ENCODE results near the gene METAP1D. TPM values are rescaled to one million over a fixed set of nuclear protein-coding genes. Genes with fewer than 3 reads are reported as not detected.

The METAP1D gene
- polyA plus RNA-seq, 1 of the 3 experiments (the other 2 are of a cell fraction) = 10.3 TPM

- Histone ChIP-seq H4K20me1 (ENCODE audit: insufficient read depth) (no peaks in the 10 kb centered on the region), H3K36me3 (replicated peaks in 1 of 2; ENCODE audit: control insufficient read depth in 1 of 2, insufficient read depth in 2 of 2, low read length in 1 of 2) (peaks cover 29 to 36% of the 10 kb centered on the region in 2 experiments)
Observed at GRCh38 chr2:171966688-171967087, 33.1 kb upstream of the METAP1D start.

DNA sequence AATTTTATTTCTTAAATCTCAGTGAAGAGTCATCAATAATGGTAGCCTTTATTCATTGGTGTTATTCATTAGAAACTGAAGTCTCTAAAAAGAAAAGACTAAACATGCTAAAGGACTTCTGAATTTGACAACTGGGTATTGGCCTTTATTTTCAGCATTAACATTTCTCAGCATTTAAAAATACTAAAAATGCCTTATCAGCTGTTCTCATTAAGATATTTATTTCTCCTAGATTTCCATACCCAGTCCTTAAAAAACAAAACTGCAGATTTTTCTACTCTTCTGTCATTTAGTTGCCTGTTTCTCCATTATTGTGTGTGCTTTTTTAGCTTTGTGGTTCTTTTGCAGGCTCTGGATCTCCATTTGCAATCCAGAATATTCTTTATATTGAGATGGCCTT is 31.2 kb upstream of the METAP1D start:
- Histone ChIP-seq H3K79me2 (ENCODE audit: insufficient read depth) (no peaks in the 10 kb centered on the region; the same call in 1 of the 2 replicates), H3K36me3 (replicated peaks in 1 of 2; ENCODE audit: control insufficient read depth in 1 of 2, insufficient read depth in 2 of 2, low read length in 1 of 2) (peaks cover 25 to 36% of the 10 kb centered on the region in 2 experiments), H3K4me2 (no peak overlapping the region), H2AFZ (ENCODE audit: low read depth) (no peak overlapping the region), H3K4me1 (ENCODE audit: control insufficient read depth in 1 of 2, insufficient read depth in 2 of 2, low read depth in 1 of 2, low read length in 1 of 2) (no peaks in the 10 kb centered on the region; a peak in 1 of 4 replicates), H3K9ac (no peak overlapping the region), H3K9me3 (no peaks in the 10 kb centered on the region), H4K20me1 (ENCODE audit: insufficient read depth) (no peaks in the 10 kb centered on the region), H3F3A (replicated peaks; ENCODE audit: insufficient read depth) (peaks cover 14% of the 10 kb centered on the region), H3K4me3 (ENCODE audit: low read depth in 2 of 2, low read length in 1 of 2) (no peak overlapping the region), H3K27ac (ENCODE audit: low read depth in 2 of 2, low read length in 1 of 2) (no peak overlapping the region), H3K27me3 (ENCODE audit: insufficient read depth) (no peaks in the 10 kb centered on the region), H3K9me2 (no peaks in the 10 kb centered on the region)
- ChIA-PET CTCF (no interaction called here), POLR2A (no interaction called here)
- no peak for DNase-seq
- TF ChIP-seq CHD2 (IDR thresholded peaks at IDR 0.05; ENCODE audit: low read length, partially characterized antibody) (no peak), USF2 (IDR thresholded peaks at IDR 0.05; ENCODE audit: borderline replicate concordance, low read depth, low read length) (no peak), MXI1 (IDR thresholded peaks at IDR 0.05; ENCODE audit: low read depth, low read length) (no peak), FOSL2 (IDR thresholded peaks at IDR 0.05; ENCODE audit: borderline replicate concordance, low read depth) (no peak), NFIC (IDR thresholded peaks at IDR 0.05; ENCODE audit: borderline replicate concordance) (no peak), RFX5 (IDR thresholded peaks at IDR 0.05; ENCODE audit: low read length) (no peak), TEAD4 (IDR thresholded peaks at IDR 0.05; ENCODE audit: borderline replicate concordance, insufficient read depth) (no peak)
- TF ChIP-seq, protein P1, sequence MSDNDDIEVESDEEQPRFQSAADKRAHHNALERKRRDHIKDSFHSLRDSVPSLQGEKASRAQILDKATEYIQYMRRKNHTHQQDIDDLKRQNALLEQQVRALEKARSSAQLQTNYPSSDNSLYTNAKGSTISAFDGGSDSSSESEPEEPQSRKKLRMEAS (IDR thresholded peaks at IDR 0.05; ENCODE audit: low read depth) = no peak
- TF ChIP-seq, protein P2, sequence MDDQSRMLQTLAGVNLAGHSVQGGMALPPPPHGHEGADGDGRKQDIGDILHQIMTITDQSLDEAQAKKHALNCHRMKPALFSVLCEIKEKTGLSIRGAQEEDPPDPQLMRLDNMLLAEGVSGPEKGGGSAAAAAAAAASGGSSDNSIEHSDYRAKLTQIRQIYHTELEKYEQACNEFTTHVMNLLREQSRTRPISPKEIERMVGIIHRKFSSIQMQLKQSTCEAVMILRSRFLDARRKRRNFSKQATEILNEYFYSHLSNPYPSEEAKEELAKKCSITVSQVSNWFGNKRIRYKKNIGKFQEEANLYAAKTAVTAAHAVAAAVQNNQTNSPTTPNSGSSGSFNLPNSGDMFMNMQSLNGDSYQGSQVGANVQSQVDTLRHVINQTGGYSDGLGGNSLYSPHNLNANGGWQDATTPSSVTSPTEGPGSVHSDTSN (IDR thresholded peaks at IDR 0.05) = no peak

More at GRCh38 chr2:171966688-171967087, 33.1 kb upstream of the METAP1D start:
- no peak overlapping the region for H3K4me2 ChIP-seq
- CTCF ChIA-PET = interaction anchor here (0.6 kb wide), 1 partner anchor 121 kb away, joined by 3 read pairs; no protein-coding TSS in a partner anchor
- peaks cover 14% of the 10 kb centered on the region for H3F3A ChIP-seq (replicated peaks; ENCODE audit: insufficient read depth)
- H3K9ac ChIP-seq = no peak overlapping the region
- no peak overlapping the region for H2AFZ ChIP-seq (ENCODE audit: low read depth)
- no peak overlapping the region for H3K27ac ChIP-seq (ENCODE audit: low read depth in 2 of 2, low read length in 1 of 2)
- H3K4me3 ChIP-seq (ENCODE audit: low read depth in 2 of 2, low read length in 1 of 2) = no peak overlapping the region
- H3K9me3 ChIP-seq = no peaks in the 10 kb centered on the region
- TF ChIP-seq USF1 (IDR thresholded peaks at IDR 0.05; ENCODE audit: borderline replicate concordance, low read depth) (no peak), SMC3 (IDR thresholded peaks at IDR 0.05; ENCODE audit: low read depth, low read length) (no peak), FOXM1 (IDR thresholded peaks at IDR 0.05; ENCODE audit: low read depth) (no peak), JUND (IDR thresholded peaks at IDR 0.05) (no peak), YY1 (IDR thresholded peaks at IDR 0.05; ENCODE audit: low read depth) (no peak), NRF1 (IDR thresholded peaks at IDR 0.05; ENCODE audit: low read depth, low read length) (no peak), POLR2AphosphoS5 (IDR thresholded peaks at IDR 0.05; ENCODE audit: low read depth, low read length) (no peak), RXRA (IDR thresholded peaks at IDR 0.05; ENCODE audit: borderline replicate concordance, low read depth) (no peak), RFX5 (IDR thresholded peaks at IDR 0.05; ENCODE audit: low read length) (no peak), RAD21 (IDR thresholded peaks at IDR 0.05; ENCODE audit: low read length) (no peak)
- TF ChIP-seq, protein P2 (IDR thresholded peaks at IDR 0.05) = no peak
- TF ChIP-seq, protein P1 (IDR thresholded peaks at IDR 0.05; ENCODE audit: low read depth) = no peak
- POLR2A ChIA-PET = no interaction called here
- no peak for DNase-seq
- no peaks in the 10 kb centered on the region; the same call in 1 of the 2 replicates for H3K79me2 ChIP-seq (ENCODE audit: insufficient read depth)
- H3K9me2 ChIP-seq = no peaks in the 10 kb centered on the region
- no peaks in the 10 kb centered on the region; a peak in 1 of 4 replicates for H3K4me1 ChIP-seq (ENCODE audit: control insufficient read depth in 1 of 2, insufficient read depth in 2 of 2, low read depth in 1 of 2, low read length in 1 of 2)
- no peaks in the 10 kb centered on the region for H3K27me3 ChIP-seq (ENCODE audit: insufficient read depth)

Data from SK-N-SH (cell line).